ENCODE data around the gene GPC5. TPM values are rescaled to one million over a fixed set of nuclear protein-coding genes. Genes with fewer than 3 reads are reported as not detected.
"Not testable (repeated sequence)": the region's sequence is repeated elsewhere in the genome, so short reads cannot be mapped to it uniquely, and the experiment has no call there.

The GPC5 gene
- total RNA-seq, 2 donors from 2014 or later: 0.83 to 1.3 TPM

- Histone ChIP-seq H3K36me3 (no peaks in the 10 kb centered on the region), H3K27me3 (no peaks in the 10 kb centered on the region), H3K27ac (no peak overlapping the region), H3K4me1 (no peaks in the 10 kb centered on the region), H3K9me3 (no peaks in the 10 kb centered on the region), H3K4me3 (no peak overlapping the region)
- no peak for DNase-seq (ENCODE audit: low spot score)
- TF ChIP-seq, protein P1, sequence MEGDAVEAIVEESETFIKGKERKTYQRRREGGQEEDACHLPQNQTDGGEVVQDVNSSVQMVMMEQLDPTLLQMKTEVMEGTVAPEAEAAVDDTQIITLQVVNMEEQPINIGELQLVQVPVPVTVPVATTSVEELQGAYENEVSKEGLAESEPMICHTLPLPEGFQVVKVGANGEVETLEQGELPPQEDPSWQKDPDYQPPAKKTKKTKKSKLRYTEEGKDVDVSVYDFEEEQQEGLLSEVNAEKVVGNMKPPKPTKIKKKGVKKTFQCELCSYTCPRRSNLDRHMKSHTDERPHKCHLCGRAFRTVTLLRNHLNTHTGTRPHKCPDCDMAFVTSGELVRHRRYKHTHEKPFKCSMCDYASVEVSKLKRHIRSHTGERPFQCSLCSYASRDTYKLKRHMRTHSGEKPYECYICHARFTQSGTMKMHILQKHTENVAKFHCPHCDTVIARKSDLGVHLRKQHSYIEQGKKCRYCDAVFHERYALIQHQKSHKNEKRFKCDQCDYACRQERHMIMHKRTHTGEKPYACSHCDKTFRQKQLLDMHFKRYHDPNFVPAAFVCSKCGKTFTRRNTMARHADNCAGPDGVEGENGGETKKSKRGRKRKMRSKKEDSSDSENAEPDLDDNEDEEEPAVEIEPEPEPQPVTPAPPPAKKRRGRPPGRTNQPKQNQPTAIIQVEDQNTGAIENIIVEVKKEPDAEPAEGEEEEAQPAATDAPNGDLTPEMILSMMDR (IDR thresholded peaks at IDR 0.05): no peak
These were observed 1115.3 kb downstream of the GPC5 start for GRCh38 chr13:92513672-92514071.

GRCh38 chr13:92514420-92515125 is 1116.2 kb downstream of the GPC5 start:
- Histone ChIP-seq H3K9me3 (no peaks in the 10 kb centered on the region), H3K27ac (no peak overlapping the region), H3K36me3 (no peaks in the 10 kb centered on the region), H3K4me3 (no peak overlapping the region), H3K4me1 (no peaks in the 10 kb centered on the region), H3K27me3 (no peaks in the 10 kb centered on the region)
- DNase-seq (ENCODE audit: low spot score): no peak
- TF ChIP-seq, protein P1 (IDR thresholded peaks at IDR 0.05): no peak

DNA sequence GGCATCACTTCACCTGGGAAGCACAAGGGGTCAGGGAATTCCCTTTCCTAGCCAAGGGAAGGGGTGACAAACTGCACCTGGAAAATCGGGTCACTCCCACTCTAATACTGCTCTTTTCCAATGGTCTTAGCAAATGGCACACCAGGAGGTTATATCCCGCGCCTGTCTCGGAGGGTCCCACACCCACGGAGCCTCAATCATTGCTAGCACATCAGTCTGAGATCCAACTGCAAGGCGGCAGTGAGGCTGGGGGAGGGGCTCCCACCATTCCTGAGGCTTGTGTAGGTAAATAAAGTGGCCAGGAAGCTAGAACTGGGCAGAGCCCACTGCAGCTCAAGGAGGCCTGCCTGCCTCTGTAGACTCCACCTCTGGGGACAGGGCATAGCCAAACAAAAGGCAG is 1118.5 kb downstream of the GPC5 start:
- not testable (repeated sequence) for H3K9me3 ChIP-seq; DNase-seq (ENCODE audit: low spot score); H3K27ac ChIP-seq; H3K4me1 ChIP-seq; H3K4me3 ChIP-seq; H3K36me3 ChIP-seq; H3K27me3 ChIP-seq

DNA sequence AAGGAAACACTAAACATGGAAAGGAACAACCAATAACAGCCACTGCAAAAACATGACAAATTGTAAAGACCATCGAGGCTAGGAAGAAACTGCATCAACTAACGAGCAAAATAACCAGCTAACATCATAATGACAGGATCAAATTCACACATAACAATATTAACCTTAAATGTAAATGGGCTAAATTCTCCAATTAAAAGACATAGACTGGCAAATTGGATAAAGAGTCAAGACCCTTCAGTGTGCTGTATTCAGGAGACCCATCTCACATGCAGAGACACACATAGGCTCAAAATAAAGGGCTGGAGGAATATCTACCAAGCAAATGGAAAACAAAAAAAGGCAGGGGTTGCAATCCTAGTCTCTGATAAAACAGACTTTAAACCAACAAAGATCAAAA is 1120.2 kb downstream of the GPC5 start:
- not testable (repeated sequence) for H3K4me3 ChIP-seq; H3K36me3 ChIP-seq; H3K27ac ChIP-seq; H3K27me3 ChIP-seq; DNase-seq (ENCODE audit: low spot score); H3K4me1 ChIP-seq; H3K9me3 ChIP-seq

GRCh38 chr13:92530364-92530763 is 1131.9 kb downstream of the GPC5 start:
- Histone ChIP-seq H3K9me3 (no peaks in the 10 kb centered on the region), H3K4me3 (no peak overlapping the region), H3K4me1 (no peaks in the 10 kb centered on the region), H3K27ac (no peak overlapping the region), H3K27me3 (no peaks in the 10 kb centered on the region), H3K36me3 (no peaks in the 10 kb centered on the region)
- TF ChIP-seq, protein P1 (IDR thresholded peaks at IDR 0.05): no peak
- no peak for DNase-seq (ENCODE audit: low spot score)

DNA sequence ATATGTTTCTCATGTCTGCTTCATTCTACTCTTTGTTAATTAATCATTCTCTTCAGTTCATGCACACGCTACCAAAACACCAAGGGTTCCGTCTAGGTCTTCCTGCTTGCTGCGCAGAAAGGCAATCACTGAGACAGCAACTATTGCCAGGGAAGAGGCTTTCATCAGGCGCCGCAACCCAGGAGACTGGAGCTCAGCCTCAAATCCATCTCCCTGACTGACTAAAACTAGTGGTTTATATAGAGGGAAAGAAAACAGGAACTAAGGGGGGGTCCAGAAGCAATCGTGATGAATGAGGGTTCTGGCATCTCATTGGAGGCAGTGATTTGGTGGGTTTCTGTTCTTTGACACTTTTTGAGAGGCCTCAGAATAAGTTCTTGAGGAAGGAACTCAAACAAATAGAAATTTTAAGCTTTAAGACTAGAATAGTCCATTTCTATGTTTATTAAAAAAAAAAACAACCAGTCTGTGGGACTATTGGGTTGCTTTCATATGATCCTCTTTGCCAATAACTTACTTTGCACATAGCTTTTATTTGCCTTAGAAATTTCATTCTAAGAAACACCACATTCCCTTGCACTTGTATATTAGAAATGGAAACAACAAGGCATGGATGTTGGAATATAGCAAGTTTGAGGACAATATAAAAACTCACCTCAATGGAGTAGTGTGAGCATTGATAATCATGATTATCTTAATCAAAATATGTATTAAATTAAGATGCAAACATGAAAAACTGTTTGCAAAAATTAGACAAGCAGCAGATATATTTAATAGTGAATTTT is 1137.0 kb downstream of the GPC5 start:
- TF ChIP-seq, protein P1 (IDR thresholded peaks at IDR 0.05): no peak
- Histone ChIP-seq H3K9me3 (no peaks in the 10 kb centered on the region), H3K27ac (no peak overlapping the region)

More for the DNA sequence above, 1137.0 kb downstream of the GPC5 start:
- Histone ChIP-seq H3K36me3 (no peaks in the 10 kb centered on the region), H3K4me1 (no peaks in the 10 kb centered on the region), H3K4me3 (no peak overlapping the region), H3K27me3 (no peaks in the 10 kb centered on the region)
- DNase-seq (ENCODE audit: low spot score): no peak

Measured in right atrium auricular region (tissue), 2 donors.